NCI-H1092 (cell line): ENCODE measurements around the gene PRAMEF7.
"Not testable (repeated sequence)": the region's sequence is repeated elsewhere in the genome, so short reads cannot be mapped to it uniquely, and the experiment has no call there.

Source experiments
- DNase-seq: peaks from one replicate; lab custom pipeline; 2025; lab: John Stamatoyannopoulos, UW

Gene PRAMEF7

DNA sequence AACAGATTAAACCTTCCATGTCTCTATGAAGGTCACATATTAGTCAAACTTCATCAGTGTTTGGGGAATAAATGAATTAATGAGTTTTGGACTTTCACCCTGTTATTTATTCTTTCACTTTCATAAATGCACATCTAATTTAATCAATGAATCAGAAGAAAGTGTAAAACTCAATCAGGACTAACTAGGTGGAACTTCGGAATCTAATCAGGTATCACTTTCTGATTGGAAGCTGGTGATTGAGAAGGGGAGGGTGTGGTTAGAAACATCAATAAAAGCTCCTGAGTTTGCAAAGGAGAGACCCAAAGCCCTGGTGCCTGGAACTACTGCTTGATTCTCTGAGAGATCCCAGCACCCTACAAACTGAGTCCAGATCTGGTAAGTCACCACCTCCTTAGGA, at the start of gene PRAMEF7:
TSS of gene PRAMEF7 (plus strand) at position 301 of the 400 bp plus-strand sequence. CDS start 1,083 bp downstream, outside the sequence.
- not testable (repeated sequence) for DNase-seq

DNA sequence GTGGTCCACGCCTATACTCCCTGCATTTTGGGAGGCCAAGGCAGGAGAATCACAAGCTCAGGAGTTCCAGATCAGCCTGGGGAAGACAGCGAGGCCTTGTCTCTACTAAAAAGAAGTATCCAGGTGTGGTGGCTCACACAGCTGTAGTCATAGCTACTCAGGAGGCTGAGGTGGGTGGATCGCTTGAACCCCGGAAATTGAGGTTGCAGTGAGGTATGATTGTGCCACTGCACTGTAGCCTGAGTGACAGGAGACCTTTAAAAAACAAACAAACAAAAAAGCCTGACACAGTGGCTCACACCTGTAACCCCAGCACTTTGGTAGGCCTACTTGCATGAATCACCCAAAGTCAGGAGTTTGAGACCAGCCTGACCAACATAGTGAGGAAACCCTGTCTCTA, 38.0 kb upstream of the PRAMEF7 start:
- DNase-seq, result not testable (repeated sequence)

GRCh38 chr1:12886101-12886500, 30.3 kb upstream of the PRAMEF7 start, which contains the start of gene PRAMEF4:
TSS of gene PRAMEF4 (minus strand) at chr1:12886201. CDS start at chr1:12883394, 2,807 bp downstream.
- DNase-seq, result not testable (repeated sequence)

DNA sequence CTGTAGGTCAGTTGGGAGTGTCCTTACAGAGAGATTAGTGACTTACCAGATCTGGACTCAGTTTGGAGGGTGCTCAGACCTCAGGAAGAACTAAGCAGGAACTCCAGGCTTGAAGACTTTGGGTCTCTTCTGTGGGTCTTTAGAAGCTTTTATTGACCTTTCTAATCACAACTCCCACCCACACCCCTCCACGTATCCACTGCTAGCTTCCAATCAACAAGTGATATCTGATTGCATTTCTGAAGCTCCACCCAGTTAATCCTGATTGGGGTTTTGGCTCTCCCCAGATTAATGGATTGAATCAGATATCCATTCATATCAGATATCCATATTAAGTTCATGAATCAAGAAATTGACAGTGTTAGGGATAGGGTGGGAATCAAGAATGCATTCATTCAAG, 18.2 kb upstream of the PRAMEF7 start, which contains the start of gene PRAMEF10:
TSS of gene PRAMEF10 (minus strand) at position 101 of the 400 bp plus-strand sequence. CDS start 2,423 bp downstream, outside the sequence.
- not testable (repeated sequence) for DNase-seq

DNA sequence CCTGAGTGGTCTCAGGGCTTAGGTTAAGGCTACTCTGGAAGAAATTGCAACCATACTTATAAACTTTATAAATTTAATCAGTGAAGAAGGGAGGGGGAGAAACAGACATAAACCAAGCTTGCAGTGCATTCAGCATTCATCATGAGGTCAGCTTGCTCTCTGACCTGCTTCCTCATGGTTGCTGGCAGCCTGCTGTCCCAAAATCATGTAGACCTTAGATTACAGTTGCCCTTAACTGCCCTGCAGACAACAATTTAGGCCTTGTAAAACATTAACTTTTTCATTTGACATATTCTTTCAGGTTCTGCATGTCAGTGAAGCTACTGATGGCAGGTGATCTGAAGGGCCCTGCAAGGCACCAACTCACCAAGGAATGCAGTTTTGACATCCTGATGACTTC, 17.2 kb upstream of the PRAMEF7 start:
- not testable (repeated sequence) for DNase-seq

- not testable (repeated sequence) for DNase-seq
Measured at GRCh38 chr1:12903793-12904572, 12.4 kb upstream of the PRAMEF7 start.

- DNase-seq, result not testable (repeated sequence)
Measured at GRCh38 chr1:12921749-12922148, 5.3 kb downstream of the PRAMEF7 start.

DNA sequence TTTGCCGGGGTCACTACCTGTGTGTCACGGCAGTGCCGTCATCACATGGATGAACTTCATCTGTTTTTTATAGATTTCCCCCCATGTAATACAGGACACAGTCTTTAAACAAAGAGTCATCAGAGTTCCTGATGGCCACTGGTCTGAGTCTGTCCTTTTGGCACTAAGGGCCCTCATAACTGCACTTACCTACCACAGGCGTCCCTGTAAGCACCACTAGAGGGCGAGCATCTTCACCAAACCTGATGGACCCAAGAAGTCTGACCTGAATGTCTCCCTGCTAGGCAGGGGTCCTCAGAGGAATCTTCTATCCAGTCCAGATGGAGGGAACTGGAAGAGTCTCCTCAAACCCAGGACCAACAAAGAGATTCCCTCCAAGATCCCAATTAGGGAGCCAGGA, 8.0 kb downstream of the PRAMEF7 start:
- DNase-seq, result not testable (repeated sequence)

- not testable (repeated sequence) for DNase-seq
Measured at GRCh38 chr1:12947480-12947879, 31.1 kb downstream of the PRAMEF7 start, which contains the start of gene PRAMEF6. TSS of gene PRAMEF6 (minus strand) at chr1:12947580. CDS start at chr1:12942518, 5,062 bp downstream.
